GM18951 (cell line): ENCODE measurements around the gene AK2.

Experiments used
- POLR2A ChIP-seq: IDR thresholded peaks from 4 replicates; pipeline ENCODE4 v1.6.1; 2011; ENCODE audit warnings: mild to moderate bottlenecking; ENCODE audit not compliant: insufficient read length, insufficient read depth; ENCODE audit errors: extremely low read depth
- in situ Hi-C: fragments of 300-500 bp; cut with MboI; formaldehyde crosslinking; loops from one replicate; pipeline ENCODE4 v1.12.0; 2022; ENCODE audit warnings: low sequenced_read_pairs, mixed read lengths, inconsistent platforms; ENCODE audit not compliant: unreplicated experiment

Gene AK2

GRCh38 chr1:32962248-32962896, 74.3 kb downstream of the AK2 start:
- in situ Hi-C loops: no loop called here
- no peak for TF ChIP-seq POLR2A

GRCh38 chr1:32960819-32961355, 75.8 kb downstream of the AK2 start:
- in situ Hi-C loops: no loop called here
- no peak for TF ChIP-seq POLR2A

- in situ Hi-C loops: no loop called here
- TF ChIP-seq POLR2A: no peak
Observed at GRCh38 chr1:32960342-32960741, 76.3 kb downstream of the AK2 start.

GRCh38 chr1:32958827-32959226, 77.9 kb downstream of the AK2 start:
- in situ Hi-C loops: no loop called here
- TF ChIP-seq POLR2A: no peak
